DOHH2 (cell line): ENCODE measurements around the gene ZNF74.

Experiments used
- CTCF ChIP-seq: fragments of 200-600 bp; sonication (generic); IDR thresholded peaks from one replicate; pipeline ENCODE4 v1.5.1; 2014; ENCODE audit warnings: antibody characterized with exemption, mild to moderate bottlenecking, low read depth, low read length; ENCODE audit not compliant: poor library complexity, severe bottlenecking
- EZH2phosphoT487 ChIP-seq: fragments of 200-600 bp; sonication (generic); IDR thresholded peaks from 2 replicates; pipeline ENCODE4 v1.6.1; 2017; ENCODE audit warnings: borderline replicate concordance, mild to moderate bottlenecking, antibody characterized with exemption, low read length, moderate library complexity, mixed read lengths

DNA sequence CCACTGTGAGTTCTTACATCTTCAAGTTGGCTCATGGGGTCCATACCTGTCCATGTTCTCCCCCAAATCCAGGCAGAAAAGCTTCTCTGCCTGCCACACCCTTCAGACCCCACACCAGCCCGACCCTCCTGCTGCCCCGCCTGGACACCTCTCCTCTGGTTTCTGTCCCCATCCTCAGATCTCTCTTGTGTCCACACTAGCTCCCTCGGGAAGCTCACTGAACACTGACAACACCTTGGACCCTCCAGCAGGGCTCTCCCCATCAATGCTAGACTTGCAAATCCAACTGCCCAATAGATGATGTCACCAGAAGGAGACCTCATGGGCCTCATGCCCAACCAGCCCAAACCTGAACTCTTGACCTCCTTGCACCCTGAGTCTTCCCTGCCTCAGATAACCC is 40.8 kb downstream of the ZNF74 start:
- TF ChIP-seq CTCF (no peak), EZH2phosphoT487 (no peak)
